Keratinocyte (primary cell): ENCODE data around the gene MZT1. TPM values are rescaled to one million over a fixed set of nuclear protein-coding genes. Genes with fewer than 3 reads are reported as not detected.

ENCODE experiments used
- DNase-seq: peaks from one replicate; pipeline ENCODE4 v3.0.0-alpha.2; 2011; ENCODE audit warnings: low read depth, missing footprints, low spot score
- FAIRE-seq: peaks from 2 replicates; lab custom pipeline; 2011; peaks lifted over from hg19 to GRCh38; lab: Jason Lieb, UNC
- H2AFZ ChIP-seq: 2 replicates; pipeline ENCODE4 v1.6.0; 2012; ENCODE audit warnings: low read length, control low read depth, inconsistent platforms; ENCODE audit not compliant: control insufficient read depth
- H3K27ac ChIP-seq: 2 replicates; pipeline ENCODE4 v1.5.1; 2011; ENCODE audit warnings: low read length; ENCODE audit not compliant: control insufficient read depth, insufficient read depth
- H3K27me3 ChIP-seq: 3 replicates; pipeline ENCODE4 v1.6.0; 2011; ENCODE audit warnings: low read length; ENCODE audit not compliant: control insufficient read depth, insufficient read depth; ENCODE audit errors: extremely low read depth
- H3K36me3 ChIP-seq, 2 experiments: 2 replicates in 1 of 2; 3 replicates in 1 of 2; pipeline ENCODE4 v1.5.1; 2011; ENCODE audit warnings: low read length in 2 of 2, mild to moderate bottlenecking in 1 of 2; ENCODE audit not compliant: control insufficient read depth in 2 of 2, insufficient read depth in 2 of 2; ENCODE audit errors: extremely low read depth in 1 of 2
- H3K4me1 ChIP-seq: 3 replicates; pipeline ENCODE4 v1.5.1; 2011; ENCODE audit warnings: low read length; ENCODE audit not compliant: control insufficient read depth, insufficient read depth; ENCODE audit errors: extremely low read depth
- H3K4me2 ChIP-seq: 3 replicates; pipeline ENCODE4 v1.6.0; 2011; ENCODE audit warnings: low read depth, low read length; ENCODE audit not compliant: control insufficient read depth, insufficient read depth; ENCODE audit errors: extremely low read depth
- H3K4me3 ChIP-seq, 3 experiments: fragments of 200-600 bp in 1 of 3; sonication (generic) in 1 of 3; 2 replicates in 2 of 3; 3 replicates in 1 of 3; pipeline ENCODE4 v1.5.1; 2011 to 2016; ENCODE audit warnings: low read length in 3 of 3, mild to moderate bottlenecking in 3 of 3, control low read depth in 2 of 3, inconsistent platforms in 1 of 3, low read depth in 1 of 3, mixed read lengths in 1 of 3, mixed run types in 1 of 3, moderate library complexity in 1 of 3; ENCODE audit not compliant: control insufficient read depth in 2 of 3, insufficient read depth in 2 of 3; ENCODE audit errors: extremely low read depth in 1 of 3
- H3K79me2 ChIP-seq: 2 replicates; pipeline ENCODE4 v1.6.0; 2012; ENCODE audit warnings: low read length; ENCODE audit not compliant: control insufficient read depth, insufficient read depth
- H3K9ac ChIP-seq: 3 replicates; pipeline ENCODE4 v1.6.0; 2011; ENCODE audit warnings: low read length; ENCODE audit not compliant: control insufficient read depth, insufficient read depth; ENCODE audit errors: extremely low read depth
- H3K9me1 ChIP-seq: 3 replicates; pipeline ENCODE4 v1.6.0; 2011; ENCODE audit warnings: low read length; ENCODE audit not compliant: control insufficient read depth, insufficient read depth; ENCODE audit errors: extremely low read depth
- H3K9me3 ChIP-seq: 2 replicates; pipeline ENCODE4 v1.5.1; 2012; ENCODE audit warnings: low read depth, low read length; ENCODE audit not compliant: control insufficient read depth
- H4K20me1 ChIP-seq: 3 replicates; pipeline ENCODE4 v1.6.0; 2011; ENCODE audit warnings: low read length; ENCODE audit not compliant: control insufficient read depth, insufficient read depth; ENCODE audit errors: extremely low read depth
- CTCF ChIP-seq, 3 experiments: IDR thresholded peaks in 1 of 3; conservative IDR thresholded peaks in 1 of 3; optimal IDR thresholded peaks in 1 of 3; 2 replicates in 2 of 3; 3 replicates in 1 of 3; pipeline versions ENCODE3 to v1.5.1; 2011; ENCODE audit warnings: low read length in 3 of 3, mild to moderate bottlenecking in 3 of 3, moderate library complexity in 2 of 3, control low read depth in 1 of 3, inconsistent platforms in 1 of 3; ENCODE audit not compliant: insufficient read depth in 2 of 3; ENCODE audit errors: extremely low read depth in 1 of 3
- EZH2 ChIP-seq: IDR thresholded peaks from one replicate; pipeline ENCODE4 v1.6.1; 2012; ENCODE audit warnings: inconsistent platforms, mild to moderate bottlenecking, low read length, moderate library complexity
- dilution Hi-C: fragments of 300-500 bp; cut with MboI; formaldehyde crosslinking; loops from one replicate; pipeline ENCODE4 v1.7.0; 2020; ENCODE audit warnings: low sequenced_read_pairs; ENCODE audit not compliant: extremely low pct_ligation_motif_present
- polyA plus RNA-seq, 5 experiments: library from polyadenylated mRNA; depleted of rRNA in 3 of 5; stranded (reverse) in 3 of 5; stranded (forward) in 1 of 5; unstranded in 1 of 5; fragments of >200 nt; gene quantifications; 1 replicate in 1 of 5; 2 replicates in 3 of 5; 3 replicates in 1 of 5; pipeline versions ENCODE4 v1.2.1 to v1.2.3, GENCODE V29; 2011 to 2012; ENCODE audit warnings: missing spikeins in 2 of 5, low read depth in 1 of 5, low replicate concordance in 1 of 5
- small RNA-seq, 3 experiments: library from RNA; depleted of rRNA; stranded (forward); fragments of <200 nt; gene quantifications; one replicate each; pipeline ENCODE3, GENCODE V24; 2012; ENCODE audit warnings: low read depth in 3 of 3, low replicate concordance in 1 of 3; ENCODE audit not compliant: insufficient read length in 3 of 3

Gene MZT1
- polyA plus RNA-seq, 1 donor (not counting 4 experiments of a cell fraction or from before 2014, with no cell fraction given): 13.7 TPM

- Histone ChIP-seq H3K9me3 (no peaks in the 10 kb centered on the region), H3K4me2 (no peak overlapping the region), H3K9me1 (no peaks in the 10 kb centered on the region), H3K27ac (no peak overlapping the region), H4K20me1 (no peaks in the 10 kb centered on the region), H2AFZ (no peak overlapping the region), H3K27me3 (no peaks in the 10 kb centered on the region), H3K4me1 (no peaks in the 10 kb centered on the region), H3K4me3 (no peak overlapping the region), H3K36me3 (no peaks in the 10 kb centered on the region), H3K9ac (no peak overlapping the region), H3K79me2 (no peaks in the 10 kb centered on the region)
- TF ChIP-seq EZH2: no peak
- TF ChIP-seq CTCF (optimal IDR thresholded peaks at IDR 0.05 in 1 of 3, IDR thresholded peaks at IDR 0.05 in 1 of 3, conservative IDR thresholded peaks at IDR 0.05 in 1 of 3; ENCODE audit: extremely low read depth in 1 of 3, insufficient read depth in 2 of 3, low read length in 3 of 3): no peak
- dilution Hi-C loops: no loop called here
- FAIRE-seq: no peak
- DNase-seq: no peak
These were observed 61.0 kb downstream of the MZT1 start for GRCh38 chr13:72666391-72666790.

- H3K79me2 ChIP-seq: no peaks in the 10 kb centered on the region
- no peaks in the 10 kb centered on the region for H3K36me3 ChIP-seq
- no peaks in the 10 kb centered on the region for H3K27me3 ChIP-seq
- H2AFZ ChIP-seq: no peak overlapping the region
- H4K20me1 ChIP-seq: no peaks in the 10 kb centered on the region
- H3K9me3 ChIP-seq: no peaks in the 10 kb centered on the region
- H3K4me1 ChIP-seq: no peaks in the 10 kb centered on the region
- DNase-seq (no peak), FAIRE-seq (no peak)
- H3K9me1 ChIP-seq: no peaks in the 10 kb centered on the region
- H3K27ac ChIP-seq: no peak overlapping the region
- H3K4me3 ChIP-seq: no peak overlapping the region
- no peak overlapping the region for H3K9ac ChIP-seq
- no peak overlapping the region for H3K4me2 ChIP-seq
- no peak for TF ChIP-seq CTCF (optimal IDR thresholded peaks at IDR 0.05 in 1 of 3, IDR thresholded peaks at IDR 0.05 in 1 of 3, conservative IDR thresholded peaks at IDR 0.05 in 1 of 3; ENCODE audit: extremely low read depth in 1 of 3, insufficient read depth in 2 of 3, low read length in 3 of 3)
- TF ChIP-seq EZH2: no peak
- dilution Hi-C loops: no loop called here
These were observed 64.9 kb downstream of the MZT1 start for GRCh38 chr13:72662548-72662947.

Small RNA genes within 50 kb of the gene (small RNA-seq; reads per million reads assigned to genes)
- 0 to 0.75 (median 0) reads per million in 3 experiments for gene RNU6-80P

Other genes with a start within 250 kb of the MZT1 start
- 2.9 to 8.3 TPM (median 3.4 TPM) in 3 replicates for gene BORA, start 294 bp upstream of the MZT1 start, polyA plus RNA-seq
- gene DIS3, start 54.3 kb upstream of the MZT1 start, polyA plus RNA-seq: 25.0 to 44.7 TPM (median 31.2 TPM) in 3 replicates
- 3.8 to 9.1 TPM (median 4.2 TPM) in 3 replicates for gene PIBF1, start 54.5 kb upstream of the MZT1 start, polyA plus RNA-seq